HepG2 (cell line): ENCODE data around the gene C21orf58. TPM values are rescaled to one million over a fixed set of nuclear protein-coding genes. Genes with fewer than 3 reads are reported as not detected.

ENCODE experiments used
- ATAC-seq: fragments of 200-7000 bp; cut with Tn5 transposase; 3 replicates; pipeline ENCODE4 v1.9.1; 2020; ENCODE audit warnings: mild to moderate bottlenecking, moderate library complexity
- BruUV-seq: library from RNA; stranded (reverse); fragments of 400-500 nt; replicated peaks from 2 replicates; lab custom pipeline; 2021; lab: Mats Ljungman, UMichigan
- CTCF ChIA-PET: fragments of 300-600 bp; formaldehyde crosslinking; extraction: SDS; loops from one replicate; lab custom pipeline; 2021; ENCODE audit warnings: low total read pairs, inconsistent platforms, low intra/inter-chr PET ratio; lab: Yijun Ruan, JAX
- POLR2A ChIA-PET: fragments of 350-600 bp; sonication (Branson Sonifier 250); formaldehyde crosslinking; loops from one replicate; lab custom pipeline; 2020; ENCODE audit warnings: antibody characterized with exemption, inconsistent platforms; lab: Yijun Ruan, JAX
- DNase-seq: peaks from one replicate; pipeline ENCODE4 v3.0.0-alpha.2; 2015; ENCODE audit warnings: low spot score
- FAIRE-seq: peaks from 3 replicates; lab custom pipeline; 2011; peaks lifted over from hg19 to GRCh38; lab: Jason Lieb, UNC
- H2AFZ ChIP-seq: one replicate; pipeline ENCODE4 v1.6.1; 2011; ENCODE audit warnings: low read length, inconsistent platforms
- H3K27ac ChIP-seq: fragments of 300-600 bp; 3 replicates; pipeline ENCODE4 v1.8.0; 2011; ENCODE audit warnings: mixed run types, mild to moderate bottlenecking, mixed read lengths, low read length, inconsistent platforms; ENCODE audit not compliant: insufficient read depth; ENCODE audit errors: extremely low read length
- H3K27me3 ChIP-seq, 2 experiments: fragments of 200-600 bp in 1 of 2; 2 replicates in 1 of 2; 3 replicates in 1 of 2; pipeline versions ENCODE4 v1.6.0 to v1.8.0; 2011; ENCODE audit warnings: low read length in 2 of 2, mild to moderate bottlenecking in 2 of 2, moderate library complexity in 2 of 2, inconsistent platforms in 1 of 2; ENCODE audit not compliant: insufficient read depth in 2 of 2, control insufficient read depth in 1 of 2
- H3K36me3 ChIP-seq, 2 experiments: fragments of 200-600 bp in 1 of 2; replicated peaks in 1 of 2; 2 replicates in 1 of 2; 3 replicates in 1 of 2; pipeline versions ENCODE4 v1.5.1 to v1.8.0; 2011; ENCODE audit warnings: low read length in 2 of 2, inconsistent platforms in 1 of 2; ENCODE audit not compliant: insufficient read depth in 2 of 2, control insufficient read depth in 1 of 2
- H3K4me1 ChIP-seq: 2 replicates; pipeline ENCODE4 v1.5.1; 2012; ENCODE audit warnings: low read length, inconsistent platforms; ENCODE audit not compliant: insufficient read depth
- H3K4me2 ChIP-seq: 2 replicates; pipeline ENCODE4 v1.6.0; 2011; ENCODE audit warnings: low read depth, low read length, inconsistent platforms
- H3K4me3 ChIP-seq, 3 experiments: fragments of 200-600 bp in 1 of 3; sonication (generic), shearing (Covaris generic) in 1 of 3; replicated peaks in 1 of 3; 2 replicates each; pipeline ENCODE4 v1.5.1; 2011 to 2016; ENCODE audit warnings: low read length in 3 of 3, inconsistent platforms in 2 of 3, low read depth in 2 of 3, mild to moderate bottlenecking in 2 of 3, control low read depth in 1 of 3, mixed read lengths in 1 of 3; ENCODE audit not compliant: insufficient read depth in 1 of 3
- H3K79me2 ChIP-seq: one replicate; pipeline ENCODE4 v1.6.1; 2011; ENCODE audit warnings: low read length, inconsistent platforms; ENCODE audit not compliant: insufficient read depth
- H3K9ac ChIP-seq: 2 replicates; pipeline ENCODE4 v1.6.0; 2011; ENCODE audit warnings: mild to moderate bottlenecking, low read depth, low read length, inconsistent platforms; ENCODE audit not compliant: insufficient read depth
- H3K9me3 ChIP-seq: 2 replicates; pipeline ENCODE4 v1.5.1; 2012; ENCODE audit warnings: mild to moderate bottlenecking, low read length
- H4K20me1 ChIP-seq: 2 replicates; pipeline ENCODE4 v1.6.0; 2011; ENCODE audit warnings: inconsistent platforms, mild to moderate bottlenecking, low read length, moderate library complexity; ENCODE audit not compliant: insufficient read depth
- FOXJ3 ChIP-seq: sonication (generic); formaldehyde crosslinking; IDR thresholded peaks from 2 replicates; pipeline ENCODE4 v1.4.0; 2020; ENCODE audit warnings: missing genetic modification reagents, mild to moderate bottlenecking, borderline replicate concordance
- FOXO1 ChIP-seq: sonication (generic); formaldehyde crosslinking; IDR thresholded peaks from 2 replicates; pipeline ENCODE4 v1.4.0; 2020; ENCODE audit warnings: missing genetic modification reagents
- HNF4G ChIP-seq, 2 experiments: sonication (generic) in 1 of 2; formaldehyde crosslinking in 1 of 2; IDR thresholded peaks; 2 replicates each; pipeline versions ENCODE4 v1.4.0 to v1.6.1; 2011 to 2020; ENCODE audit warnings: borderline replicate concordance in 2 of 2, low read depth in 2 of 2, mild to moderate bottlenecking in 2 of 2, low read length in 1 of 2, missing genetic modification reagents in 1 of 2, moderate library complexity in 1 of 2
- NFKB2 ChIP-seq: sonication (generic); formaldehyde crosslinking; IDR thresholded peaks from 2 replicates; pipeline ENCODE4 v1.4.0; 2020; ENCODE audit warnings: missing genetic modification reagents, borderline replicate concordance
- RFXAP ChIP-seq: sonication (generic); formaldehyde crosslinking; IDR thresholded peaks from 2 replicates; pipeline ENCODE4 v1.4.0; 2020; ENCODE audit warnings: missing genetic modification reagents, borderline replicate concordance
- SIN3A ChIP-seq: IDR thresholded peaks from 2 replicates; pipeline ENCODE4 v1.6.1; 2011; ENCODE audit warnings: low read depth, mild to moderate bottlenecking, control low read depth, low read length, borderline replicate concordance
- STAG1 ChIP-seq: sonication (generic); formaldehyde crosslinking; IDR thresholded peaks from 2 replicates; pipeline ENCODE4 v1.4.0; 2020; ENCODE audit warnings: missing genetic modification reagents
- ZNF101 ChIP-seq: sonication (generic); formaldehyde crosslinking; IDR thresholded peaks from 2 replicates; pipeline ENCODE4 v1.4.0; 2020; ENCODE audit warnings: mild to moderate bottlenecking, low read depth, missing genetic modification reagents, borderline replicate concordance
- ZNF253 ChIP-seq: sonication (generic); formaldehyde crosslinking; IDR thresholded peaks from 2 replicates; pipeline ENCODE4 v1.8.0; 2022; ENCODE audit warnings: mild to moderate bottlenecking, missing genetic modification reagents, borderline replicate concordance
- ZNF431 ChIP-seq: sonication (generic); formaldehyde crosslinking; IDR thresholded peaks from 2 replicates; pipeline ENCODE4 v1.9.0; 2022; ENCODE audit warnings: missing genetic modification reagents, low read depth, mild to moderate bottlenecking, borderline replicate concordance
- ZNF644 ChIP-seq: IDR thresholded peaks from 2 replicates; pipeline ENCODE4 v1.6.1; 2016; ENCODE audit warnings: low read depth
- WGBS: methylation state at CpG from one replicate; pipeline ENCODE4 v1.1.6; 2017; ENCODE audit warnings: low lambda C conversion rate; 5-methylcytosine and 5-hydroxymethylcytosine counted together
- in situ Hi-C: cut with HindIII; loops from 2 replicates; pipeline ENCODE4 v1.10.0; 2017; ENCODE audit warnings: low pct_unique_long_range_greater_than_20kb; ENCODE audit not compliant: extremely low pct_ligation_motif_present
- intact Hi-C: fragments of 100-400 bp; cut with micrococcal nuclease; formaldehyde crosslinking; loops from one replicate; pipeline ENCODE4 v1.10.0; 2022; ENCODE audit not compliant: unreplicated experiment
- polyA plus RNA-seq, 8 experiments: library from polyadenylated mRNA; depleted of rRNA in 3 of 8; stranded (reverse) in 7 of 8; unstranded in 1 of 8; fragments of >200 nt; fragmentation: Illumina TruSeq in 4 of 8; extraction: Trizol in 4 of 8; gene quantifications; 2 replicates each; pipeline versions ENCODE4 v1.2.1 to v1.2.3, GENCODE V29; 2011 to 2016; ENCODE audit warnings: low read depth in 4 of 8, missing spikeins in 1 of 8, mixed read lengths in 1 of 8; ENCODE audit not compliant: insufficient read depth in 1 of 8
- total RNA-seq, 5 experiments: library from RNA; depleted of rRNA; stranded (reverse); fragments of >200 nt; fragmentation: Illumina TruSeq; extraction: Trizol; gene quantifications; 2 replicates each; pipeline ENCODE4 v1.2.3, GENCODE V29; 2016; ENCODE audit warnings: low read depth in 1 of 5
- TF ChIP-seq, protein P1 (sequence below): sonication (generic); formaldehyde crosslinking; IDR thresholded peaks from 2 replicates; pipeline ENCODE4 v1.8.1; 2023; ENCODE audit warnings: missing genetic modification reagents, mild to moderate bottlenecking, borderline replicate concordance
- TF ChIP-seq, protein P2 (sequence below): sonication (generic); formaldehyde crosslinking; IDR thresholded peaks from 2 replicates; pipeline ENCODE4 v1.9.0; 2022; ENCODE audit warnings: missing genetic modification reagents, mild to moderate bottlenecking, borderline replicate concordance

C21orf58 gene
- total and polyA plus RNA-seq, 2 of the 13 experiments (the other 11 are each of a cell fraction or from before 2014, with no cell fraction given) = 3.5 to 6.8 TPM

DNA sequence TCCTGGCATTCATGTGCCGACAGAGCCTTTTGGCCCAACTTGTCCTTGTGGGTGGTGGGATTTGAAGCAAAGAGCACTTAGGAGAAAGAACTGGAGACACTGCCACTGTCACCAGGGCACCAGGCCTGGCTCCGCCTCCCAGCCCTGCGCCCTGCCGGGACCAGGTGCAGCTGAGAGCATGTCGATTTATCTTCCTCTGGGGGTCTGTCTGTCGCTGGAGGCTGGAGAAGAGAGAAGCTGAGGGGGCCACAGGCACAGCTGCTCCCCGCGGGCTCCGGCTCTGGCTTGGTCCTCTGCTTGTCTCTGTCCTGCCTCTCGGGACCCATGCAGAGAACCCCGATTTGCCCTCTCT is 28.5 kb upstream of the C21orf58 start (continued):
- TF ChIP-seq ZNF431 (CRISPR knock-in tag) (no peak), RFXAP (no peak), STAG1 (CRISPR knock-in tag) (no peak), ZNF253 (CRISPR knock-in tag) (no peak)

DNA sequence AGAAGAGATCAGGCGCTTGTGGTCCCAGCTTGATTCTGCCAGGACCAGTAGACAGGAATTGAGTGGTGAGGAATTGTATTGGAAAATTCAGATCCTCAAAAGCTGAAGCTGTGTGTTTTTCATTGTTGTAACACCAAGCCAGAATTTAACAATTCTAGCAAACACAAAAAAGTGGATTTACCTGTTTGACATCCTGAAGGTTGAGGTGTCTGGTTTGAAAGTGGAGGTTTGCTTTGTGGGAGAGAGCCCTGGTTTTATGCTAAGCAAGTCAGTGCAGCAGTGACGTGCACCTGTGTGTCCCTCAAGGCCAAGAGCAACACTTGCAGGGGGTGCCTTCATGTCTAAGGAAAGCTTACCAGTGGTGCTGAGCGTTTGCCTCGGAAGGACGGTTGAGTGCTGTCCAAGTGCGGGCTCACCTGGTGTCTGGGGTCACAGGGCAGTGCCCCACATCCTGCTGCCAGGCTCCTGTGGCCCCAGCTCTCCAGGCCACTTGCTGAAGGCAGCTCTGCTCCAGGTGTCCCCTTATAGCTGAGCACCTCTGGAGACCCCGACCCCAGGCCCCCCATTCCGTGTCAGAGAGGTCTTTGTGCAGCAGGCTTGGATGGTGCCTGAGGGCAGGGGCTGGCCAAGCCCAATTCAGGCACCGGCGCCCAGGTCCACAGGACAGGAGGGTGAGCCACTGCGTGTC is 27.9 kb upstream of the C21orf58 start:
- H3K4me1 ChIP-seq = no peaks in the 10 kb centered on the region
- no peak for TF ChIP-seq FOXJ3 (CRISPR knock-in tag)
- TF ChIP-seq NFKB2 = no peak
- TF ChIP-seq ZNF644 (CRISPR knock-in tag) = no peak
- H3K9ac ChIP-seq = no peak overlapping the region
- ChIA-PET POLR2A (no interaction called here), CTCF (no interaction called here)
- ATAC-seq = no peak
- in situ Hi-C loops (no loop called here), intact Hi-C loops (no loop called here)
- H3K36me3 ChIP-seq = peaks cover 43 to 81% of the 10 kb centered on the region in 2 experiments
- WGBS = 92% methylated on average over 1 of the region's 11 CpGs
- H3K4me2 ChIP-seq = no peak overlapping the region
- no peak for DNase-seq
- no peaks in the 10 kb centered on the region; the same call in 1 of the 2 replicates for H4K20me1 ChIP-seq
- no peak overlapping the region for H2AFZ ChIP-seq
- no peaks in the 10 kb centered on the region for H3K9me3 ChIP-seq
- no peaks in the 10 kb centered on the region; a peak in 1 of 5 replicates for H3K27me3 ChIP-seq
- no peak overlapping the region for H3K4me3 ChIP-seq
- no peak overlapping the region for H3K27ac ChIP-seq
- H3K79me2 ChIP-seq = no peaks in the 10 kb centered on the region
- no TSS peak for BruUV-seq
- no peak for FAIRE-seq

DNA sequence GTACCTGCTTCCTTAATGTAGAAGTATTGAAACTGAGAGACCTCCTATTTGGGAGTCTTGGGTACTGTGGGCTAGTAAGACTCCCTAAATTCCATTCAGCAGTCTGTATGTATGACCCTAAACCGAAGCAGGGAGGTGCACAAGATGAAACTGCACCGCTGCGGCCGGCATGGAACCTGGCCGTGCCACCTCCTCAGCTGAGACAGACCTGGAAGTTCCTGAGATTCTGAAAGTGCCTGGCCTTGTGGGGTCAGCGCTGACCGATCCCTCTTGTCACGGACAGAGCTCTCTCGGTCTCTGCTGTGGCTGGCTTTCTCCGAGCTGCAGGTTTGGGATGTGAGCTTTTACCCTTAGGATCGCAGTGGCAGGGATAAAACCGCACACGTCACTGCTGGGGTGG is 27.3 kb upstream of the C21orf58 start:
- intact Hi-C loops = no loop called here
- no peak for FAIRE-seq
- POLR2A ChIA-PET = no interaction called here
- TF ChIP-seq, protein P1, sequence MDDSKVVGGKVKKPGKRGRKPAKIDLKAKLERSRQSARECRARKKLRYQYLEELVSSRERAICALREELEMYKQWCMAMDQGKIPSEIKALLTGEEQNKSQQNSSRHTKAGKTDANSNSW (CRISPR knock-in tag) = no peak
- TF ChIP-seq, protein P2, sequence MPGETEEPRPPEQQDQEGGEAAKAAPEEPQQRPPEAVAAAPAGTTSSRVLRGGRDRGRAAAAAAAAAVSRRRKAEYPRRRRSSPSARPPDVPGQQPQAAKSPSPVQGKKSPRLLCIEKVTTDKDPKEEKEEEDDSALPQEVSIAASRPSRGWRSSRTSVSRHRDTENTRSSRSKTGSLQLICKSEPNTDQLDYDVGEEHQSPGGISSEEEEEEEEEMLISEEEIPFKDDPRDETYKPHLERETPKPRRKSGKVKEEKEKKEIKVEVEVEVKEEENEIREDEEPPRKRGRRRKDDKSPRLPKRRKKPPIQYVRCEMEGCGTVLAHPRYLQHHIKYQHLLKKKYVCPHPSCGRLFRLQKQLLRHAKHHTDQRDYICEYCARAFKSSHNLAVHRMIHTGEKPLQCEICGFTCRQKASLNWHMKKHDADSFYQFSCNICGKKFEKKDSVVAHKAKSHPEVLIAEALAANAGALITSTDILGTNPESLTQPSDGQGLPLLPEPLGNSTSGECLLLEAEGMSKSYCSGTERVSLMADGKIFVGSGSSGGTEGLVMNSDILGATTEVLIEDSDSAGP (CRISPR knock-in tag) = no peak
- no peak for TF ChIP-seq HNF4G (IDR thresholded peaks at IDR 0.05; ENCODE audit: borderline replicate concordance, low read depth, low read length)
- TF ChIP-seq HNF4G (CRISPR knock-in tag; IDR thresholded peaks at IDR 0.05; ENCODE audit: borderline replicate concordance, low read depth) = no peak
- no peak for TF ChIP-seq ZNF101 (CRISPR knock-in tag)
- no peak for TF ChIP-seq FOXO1 (CRISPR knock-in tag)
- no peak for TF ChIP-seq SIN3A

More for the DNA sequence above, 27.3 kb upstream of the C21orf58 start:
- no peaks in the 10 kb centered on the region for H3K9me3 ChIP-seq
- no peak overlapping the region for H3K9ac ChIP-seq
- no peaks in the 10 kb centered on the region for H3K79me2 ChIP-seq
- no peak overlapping the region for H3K27ac ChIP-seq
- 94% methylated on average over 4 of the region's 13 CpGs for WGBS
- CTCF ChIA-PET = no interaction called here
- H2AFZ ChIP-seq = no peak overlapping the region
- H4K20me1 ChIP-seq = no peaks in the 10 kb centered on the region; the same call in 1 of the 2 replicates
- no peaks in the 10 kb centered on the region; a peak in 1 of 5 replicates for H3K27me3 ChIP-seq
- no peaks in the 10 kb centered on the region for H3K4me1 ChIP-seq
- H3K4me3 ChIP-seq = no peak overlapping the region
- in situ Hi-C loops = no loop called here
- H3K36me3 ChIP-seq = peaks cover 47 to 88% of the 10 kb centered on the region in 2 experiments
- BruUV-seq = no TSS peak
- DNase-seq = no peak
- no peak overlapping the region for H3K4me2 ChIP-seq
- ATAC-seq = no peak
